ENCODE data around the gene AHCY. TPM values are rescaled to one million over a fixed set of nuclear protein-coding genes. Genes with fewer than 3 reads are reported as not detected.

AHCY gene
- total and polyA plus RNA-seq, 2 of the 4 experiments (the other 2 are of a cell fraction): 138 to 210 TPM

- Histone ChIP-seq H4K5ac (ENCODE audit: low read depth, low read length) (no peak overlapping the region), H3K9me1 (ENCODE audit: insufficient read depth, low read length) (no peaks in the 10 kb centered on the region), H4K8ac (ENCODE audit: low read depth in 2 of 2, low read length in 2 of 2) (no peak overlapping the region), H3K27ac (ENCODE audit: insufficient read depth, low read length) (no peak overlapping the region), H2BK15ac (ENCODE audit: low read depth, low read length) (no peak overlapping the region), H3K14ac (replicated peaks; ENCODE audit: low read depth, low read length) (no peak overlapping the region), H3K23ac (ENCODE audit: low read depth, low read length) (no peak overlapping the region), H2AK9ac (replicated peaks; ENCODE audit: low read depth, low read length, poor library complexity) (no peak overlapping the region), H3K79me1 (ENCODE audit: low read depth in 1 of 2, low read length in 2 of 2) (no peaks in the 10 kb centered on the region), H4K91ac (ENCODE audit: insufficient read depth, low read depth, low read length) (no peak overlapping the region), H4K20me1 (ENCODE audit: insufficient read depth, low read length) (no peaks in the 10 kb centered on the region), H3K36me3 (ENCODE audit: control insufficient read depth, insufficient read depth, low read length) (no peaks in the 10 kb centered on the region), H2BK120ac (ENCODE audit: low read depth, low read length) (no peak overlapping the region), H3K4me1 (ENCODE audit: control insufficient read depth, insufficient read depth, low read length) (no peaks in the 10 kb centered on the region), H3K9ac (ENCODE audit: low read depth, low read length) (no peak overlapping the region), H3K27me3 (ENCODE audit: control insufficient read depth, insufficient read depth, low read length) (no peaks in the 10 kb centered on the region; the same call in 1 of the 2 replicates), H3K56ac (ENCODE audit: extremely low read depth, insufficient read depth, low read length) (no peak overlapping the region), H3K4me3 (ENCODE audit: insufficient read depth, low read depth, low read length) (no peak overlapping the region), H3K4ac (ENCODE audit: low read depth, low read length) (no peak overlapping the region), H2AK5ac (ENCODE audit: low read depth, low read length) (no peak overlapping the region), H2BK5ac (ENCODE audit: low read depth, low read length, poor library complexity, severe bottlenecking) (no peak overlapping the region), H3K9me3 (ENCODE audit: control insufficient read depth, insufficient read depth, low read length) (no peaks in the 10 kb centered on the region), H2AFZ (replicated peaks; ENCODE audit: low read length, poor library complexity) (no peak overlapping the region), H3K4me2 (ENCODE audit: low read depth, low read length) (no peak overlapping the region), H3K18ac (ENCODE audit: low read depth, low read length) (no peak overlapping the region), H2BK20ac (ENCODE audit: low read depth, low read length) (no peak overlapping the region)
- DNase-seq: no peak
- no peak for ATAC-seq (ENCODE audit: low read depth)
- no TSS peak for BruUV-seq (replicated peaks)
- intact Hi-C loops (cut with micrococcal nuclease): no loop called here
- in situ Hi-C loops (cut with MboI; ENCODE audit: low sequenced_read_pairs): no loop called here
- TF ChIP-seq NFE2L2 (IDR thresholded peaks at IDR 0.05; ENCODE audit: low read depth, low read length) (no peak), FOS (IDR thresholded peaks at IDR 0.05; ENCODE audit: low read depth, low read length) (no peak), BHLHE40 (IDR thresholded peaks at IDR 0.05; ENCODE audit: low read depth, low read length) (no peak), CTCF (conservative IDR thresholded peaks at IDR 0.05; ENCODE audit: low read depth, low read length) (no peak), MXI1 (IDR thresholded peaks at IDR 0.05; ENCODE audit: borderline replicate concordance, low read depth, low read length) (no peak), POLR2A (IDR thresholded peaks at IDR 0.05; ENCODE audit: low read depth, low read length) (no peak), ELK1 (IDR thresholded peaks at IDR 0.05; ENCODE audit: borderline replicate concordance, low read depth, low read length) (no peak), MAFK (IDR thresholded peaks at IDR 0.05; ENCODE audit: low read depth, low read length) (no peak), RFX5 (IDR thresholded peaks at IDR 0.05; ENCODE audit: low read depth, low read length) (no peak)
- 69% methylated on average over 2 of the region's 9 CpGs; no CpG with 5 or more reads in 1 of the 2 experiments for WGBS, 2 experiments (ENCODE audit: extremely low coverage in 2 of 2, insufficient read length in 1 of 2)
- ChIA-PET POLR2A (ENCODE audit: unreplicated experiment) (no interaction called here), CTCF (interaction anchor here (0.7 kb wide), 1 partner anchor 10 kb away, joined by 6 read pairs; no protein-coding TSS in a partner anchor)
- dilution Hi-C loops (cut with HindIII; ENCODE audit: low sequenced_read_pairs, unreplicated experiment): no loop called here
These were observed 19.3 kb upstream of the AHCY start for GRCh38 chr20:34322267-34323105.

All from IMR-90 (cell line).